H9 (cell line): ENCODE measurements around the gene F5. TPM values are rescaled to one million over a fixed set of nuclear protein-coding genes. Genes with fewer than 3 reads are reported as not detected.

Source experiments
- DNase-seq: peaks from one replicate; pipeline ENCODE4 v3.0.0-alpha.2; 2017
- H2AFZ ChIP-seq: one replicate; pipeline ENCODE4 v1.6.1; 2013; ENCODE audit warnings: mild to moderate bottlenecking, low read length, control low read depth, moderate library complexity
- H2AK5ac ChIP-seq: 2 replicates; pipeline ENCODE4 v1.6.1; 2013; ENCODE audit warnings: low read length, control low read depth, mixed read lengths; ENCODE audit not compliant: insufficient read length
- H2BK120ac ChIP-seq: one replicate; pipeline ENCODE4 v1.6.1; 2013; ENCODE audit warnings: low read depth, mild to moderate bottlenecking, low read length, control low read depth, inconsistent platforms; ENCODE audit not compliant: poor library complexity, severe bottlenecking
- H2BK12ac ChIP-seq: 2 replicates; pipeline ENCODE4 v1.6.1; 2013; ENCODE audit warnings: low read length, control low read depth, mixed read lengths, low read depth; ENCODE audit not compliant: insufficient read length
- H2BK15ac ChIP-seq: 2 replicates; pipeline ENCODE4 v1.6.1; 2013; ENCODE audit warnings: low read depth, low read length, control low read depth
- H2BK20ac ChIP-seq: one replicate; pipeline ENCODE4 v1.6.1; 2013; ENCODE audit warnings: low read depth, mild to moderate bottlenecking, low read length, control low read depth, inconsistent platforms; ENCODE audit not compliant: poor library complexity, severe bottlenecking
- H2BK5ac ChIP-seq: 2 replicates; pipeline ENCODE4 v1.6.1; 2013; ENCODE audit warnings: low read length, control low read depth, mixed read lengths; ENCODE audit not compliant: insufficient read length
- H3K14ac ChIP-seq: 2 replicates; pipeline ENCODE4 v1.6.1; 2013; ENCODE audit warnings: low read length, control low read depth; ENCODE audit not compliant: insufficient read depth
- H3K18ac ChIP-seq: 2 replicates; pipeline ENCODE4 v1.6.1; 2013; ENCODE audit warnings: low read depth, mild to moderate bottlenecking, mixed read lengths, low read length, control low read depth; ENCODE audit not compliant: insufficient read length
- H3K23ac ChIP-seq: 2 replicates; pipeline ENCODE4 v1.6.1; 2013; ENCODE audit warnings: low read length, control low read depth, mixed read lengths, low read depth; ENCODE audit not compliant: insufficient read length
- H3K23me2 ChIP-seq: 2 replicates; pipeline ENCODE4 v1.6.1; 2013; ENCODE audit warnings: low read depth, mild to moderate bottlenecking, mixed read lengths, low read length, control low read depth; ENCODE audit not compliant: insufficient read length, poor library complexity, severe bottlenecking
- H3K27ac ChIP-seq: 2 replicates; pipeline ENCODE4 v1.5.1; 2013; ENCODE audit warnings: low read length, control low read depth, mixed read lengths, low read depth; ENCODE audit not compliant: insufficient read length
- H3K27me3 ChIP-seq: 2 replicates; pipeline ENCODE4 v1.6.1; 2013; ENCODE audit warnings: low read length, control low read depth, inconsistent platforms; ENCODE audit not compliant: insufficient read depth
- H3K4ac ChIP-seq: 2 replicates; pipeline ENCODE4 v1.6.1; 2013; ENCODE audit warnings: low read depth, mild to moderate bottlenecking, control low read depth, inconsistent platforms, low read length, moderate library complexity
- H3K4me1 ChIP-seq: 2 replicates; pipeline ENCODE4 v1.6.1; 2013; ENCODE audit warnings: low read length, control low read depth, inconsistent platforms; ENCODE audit not compliant: insufficient read depth
- H3K4me2 ChIP-seq: 2 replicates; pipeline ENCODE4 v1.6.1; 2013; ENCODE audit warnings: low read length, control low read depth, mixed read lengths; ENCODE audit not compliant: insufficient read length, insufficient read depth
- H3K56ac ChIP-seq: 2 replicates; pipeline ENCODE4 v1.6.1; 2013; ENCODE audit warnings: low read depth, mild to moderate bottlenecking, mixed read lengths, low read length, control low read depth; ENCODE audit not compliant: insufficient read length
- H3K79me1 ChIP-seq: 2 replicates; pipeline ENCODE4 v1.6.1; 2013; ENCODE audit warnings: low read depth, mild to moderate bottlenecking, moderate library complexity, low read length, control low read depth, inconsistent platforms; ENCODE audit not compliant: insufficient read depth, poor library complexity, severe bottlenecking
- H3K79me2 ChIP-seq: 2 replicates; pipeline ENCODE4 v1.6.1; 2013; ENCODE audit warnings: low read length, control low read depth, inconsistent platforms; ENCODE audit not compliant: insufficient read depth
- H3K9ac ChIP-seq: 2 replicates; pipeline ENCODE4 v1.6.1; 2013; ENCODE audit warnings: low read length, control low read depth, mixed read lengths; ENCODE audit not compliant: insufficient read length; ENCODE audit errors: extremely low read depth
- H3K9me3 ChIP-seq: one replicate; pipeline ENCODE4 v1.6.1; 2013; ENCODE audit warnings: low read depth, low read length, inconsistent platforms; ENCODE audit not compliant: control insufficient read depth
- H3T11ph ChIP-seq: one replicate; pipeline ENCODE4 v1.6.1; 2013; ENCODE audit warnings: mild to moderate bottlenecking, low read length, control low read depth, inconsistent platforms
- H4K20me1 ChIP-seq: one replicate; pipeline ENCODE4 v1.6.1; 2013; ENCODE audit not compliant: control insufficient read depth, insufficient read length, insufficient read depth
- H4K5ac ChIP-seq: 2 replicates; pipeline ENCODE4 v1.6.1; 2013; ENCODE audit warnings: low read depth, mild to moderate bottlenecking, mixed read lengths, low read length, control low read depth; ENCODE audit not compliant: insufficient read length
- H4K8ac ChIP-seq: replicated peaks from 2 replicates; pipeline ENCODE4 v1.6.1; 2013; ENCODE audit warnings: low read length, control low read depth, mixed read lengths, low read depth; ENCODE audit not compliant: insufficient read length
- H4K91ac ChIP-seq: 2 replicates; pipeline ENCODE4 v1.6.1; 2013; ENCODE audit warnings: low read depth, mild to moderate bottlenecking, moderate library complexity, mixed read lengths, low read length, control low read depth; ENCODE audit not compliant: insufficient read length
- H3K27ac Mint-ChIP-seq, 3 experiments: 2 replicates in 2 of 3; 3 replicates in 1 of 3; pipeline ENCODE4 v1.8.0; 2020 to 2021; ENCODE audit warnings: mixed read lengths in 3 of 3, mild to moderate bottlenecking in 1 of 3, moderate library complexity in 1 of 3
- H3K27me3 Mint-ChIP-seq: 2 replicates; pipeline ENCODE4 v1.8.0; 2021; ENCODE audit warnings: low read depth, mild to moderate bottlenecking, moderate library complexity, mixed read lengths
- H3K36me3 Mint-ChIP-seq, 3 experiments: 2 replicates in 2 of 3; 3 replicates in 1 of 3; pipeline ENCODE4 v1.8.0; 2020 to 2021; ENCODE audit warnings: low read depth in 3 of 3, mixed read lengths in 3 of 3; ENCODE audit not compliant: insufficient read depth in 1 of 3
- H3K4me1 Mint-ChIP-seq, 2 experiments: 2 replicates each; pipeline ENCODE4 v1.8.0; 2020; ENCODE audit warnings: mixed read lengths in 2 of 2
- H3K4me3 Mint-ChIP-seq, 2 experiments: 2 replicates in 1 of 2; 3 replicates in 1 of 2; pipeline ENCODE4 v1.8.0; 2020 to 2021; ENCODE audit warnings: mild to moderate bottlenecking in 2 of 2, mixed read lengths in 2 of 2, moderate library complexity in 1 of 2
- H3K9me3 Mint-ChIP-seq, 2 experiments: 2 replicates in 1 of 2; 3 replicates in 1 of 2; pipeline ENCODE4 v1.8.0; 2020; ENCODE audit warnings: mild to moderate bottlenecking in 2 of 2, mixed read lengths in 2 of 2, moderate library complexity in 1 of 2
- CTCF ChIP-seq: fragments of 200-600 bp; sonication (generic); conservative IDR thresholded peaks from 3 replicates; pipeline ENCODE4 v1.8.0; 2021; ENCODE audit warnings: antibody characterized with exemption, mild to moderate bottlenecking
- WGBS: extraction: QIAGEN DNeasy Blood & Tissue Kit; methylation state at CpG from one replicate; pipeline ENCODE4 v1.1.7; 2013; ENCODE audit warnings: missing lambda C conversion rate, low lambda C conversion rate, mixed read lengths; ENCODE audit not compliant: insufficient read length; ENCODE audit errors: extremely low coverage; 5-methylcytosine and 5-hydroxymethylcytosine counted together
- total RNA-seq: library from RNA; stranded (reverse); gene quantifications from 2 replicates; pipeline ENCODE4 v1.2.1, GENCODE V29; 2021

F5 gene
- total RNA-seq, 1 experiment from 2014 or later: 0.04 TPM

GRCh38 chr1:169624912-169625311, 38.6 kb upstream of the F5 start:
- no CpG with 5 or more reads among the region's 2 CpGs for WGBS
- Histone ChIP-seq H3K14ac (no peak overlapping the region), H2BK20ac (no peak overlapping the region), H3K23ac (no peak overlapping the region), H3K79me2 (no peaks in the 10 kb centered on the region), H4K5ac (no peak overlapping the region), H2BK15ac (no peak overlapping the region), H3K4ac (no peak overlapping the region), H3K9ac (no peak overlapping the region), H2BK12ac (no peak overlapping the region), H3K4me2 (no peak overlapping the region), H3K9me3 (no peaks in the 10 kb centered on the region), H2AK5ac (no peak overlapping the region), H2BK120ac (no peak overlapping the region), H3T11ph (no peak overlapping the region), H2BK5ac (no peak overlapping the region), H4K91ac (no peak overlapping the region), H3K79me1 (no peaks in the 10 kb centered on the region), H3K4me1 (no peaks in the 10 kb centered on the region), H4K20me1 (peaks cover 2% of the 10 kb centered on the region), H3K23me2 (no peaks in the 10 kb centered on the region), H4K8ac (no peak overlapping the region), H3K27me3 (no peaks in the 10 kb centered on the region), H3K27ac (no peak overlapping the region), H2AFZ (no peak overlapping the region), H3K56ac (no peak overlapping the region), H3K18ac (no peak overlapping the region)
- Mint-ChIP-seq H3K36me3 (no peaks in the 10 kb centered on the region), H3K4me1 (no peaks in the 10 kb centered on the region), H3K27ac (no peak overlapping the region), H3K9me3 (no peaks in the 10 kb centered on the region; a peak in 1 of 5 replicates), H3K27me3 (no peaks in the 10 kb centered on the region; the same call in 1 of the 2 replicates), H3K4me3 (no peak overlapping the region)
- no peak for TF ChIP-seq CTCF
- DNase-seq: no peak
